Activated CD4-positive, alpha-beta T cell treated with anti-CD3 and anti-CD28 coated beads, Interleukin-2, amount 50 U/mL, for 1 hour (primary cell): ENCODE data around the gene EZR.

ENCODE experiments used
- DNase-seq: peaks from one replicate; pipeline ENCODE4 v3.0.0-alpha.2; 2020

EZR gene

GRCh38 chr6:158819213-158819976 is at the start of gene EZR:
Gene EZR (minus strand): TSS chr6:158819368. CDS start chr6:158818093, 1,275 bp downstream.
- DNase-seq, result peak; percentile 81

GRCh38 chr6:158868122-158868480 is 48.9 kb upstream of the EZR start:
- DNase-seq, result no peak

GRCh38 chr6:158867381-158868121 is 48.4 kb upstream of the EZR start:
- no peak for DNase-seq

- DNase-seq, result no peak
These were observed 46.6 kb upstream of the EZR start for GRCh38 chr6:158865769-158866168.

GRCh38 chr6:158863646-158864045 is 44.5 kb upstream of the EZR start:
- no peak for DNase-seq

GRCh38 chr6:158861686-158862381 is 42.7 kb upstream of the EZR start:
- no peak for DNase-seq

GRCh38 chr6:158860279-158860865 is 41.2 kb upstream of the EZR start:
- DNase-seq, result no peak

GRCh38 chr6:158856261-158856660 is 37.1 kb upstream of the EZR start:
- DNase-seq, result no peak

GRCh38 chr6:158854214-158855101 is 35.3 kb upstream of the EZR start:
- DNase-seq, result peak; percentile 11

- DNase-seq, result no peak
These were observed 34.7 kb upstream of the EZR start for GRCh38 chr6:158853880-158854213.

GRCh38 chr6:158853072-158853879 is 34.1 kb upstream of the EZR start:
- DNase-seq, result peak; percentile 86

- DNase-seq, result no peak
These were observed 33.3 kb upstream of the EZR start for GRCh38 chr6:158852312-158853071.

- no peak for DNase-seq
These were observed 31.6 kb upstream of the EZR start for GRCh38 chr6:158850807-158851115.

GRCh38 chr6:158849899-158850806 is 31.0 kb upstream of the EZR start:
- peak; percentile 54 for DNase-seq

GRCh38 chr6:158848490-158848895 is 29.3 kb upstream of the EZR start:
- DNase-seq, result no peak

GRCh38 chr6:158847786-158848185 is 28.6 kb upstream of the EZR start:
- no peak for DNase-seq

GRCh38 chr6:158847012-158847529 is 27.9 kb upstream of the EZR start:
- no peak for DNase-seq

GRCh38 chr6:158843751-158844683 is 24.8 kb upstream of the EZR start:
- DNase-seq, result no peak
